HepG2 (cell line): Measurements from ENCODE around the gene PLEKHN1. TPM values are rescaled to one million over a fixed set of nuclear protein-coding genes. Genes with fewer than 3 reads are reported as not detected.
"Not testable (repeated sequence)": the region's sequence is repeated elsewhere in the genome, so short reads cannot be mapped to it uniquely, and the experiment has no call there.

Source experiments
- ATAC-seq: fragments of 200-7000 bp; cut with Tn5 transposase; 3 replicates; pipeline ENCODE4 v1.9.1; 2020; ENCODE audit warnings: mild to moderate bottlenecking, moderate library complexity
- BruUV-seq: library from RNA; stranded (reverse); fragments of 400-500 nt; replicated peaks from 2 replicates; lab custom pipeline; 2021; lab: Mats Ljungman, UMichigan
- CTCF ChIA-PET: fragments of 300-600 bp; formaldehyde crosslinking; extraction: SDS; loops from one replicate; lab custom pipeline; 2021; ENCODE audit warnings: low total read pairs, inconsistent platforms, low intra/inter-chr PET ratio; lab: Yijun Ruan, JAX
- POLR2A ChIA-PET: fragments of 350-600 bp; sonication (Branson Sonifier 250); formaldehyde crosslinking; loops from one replicate; lab custom pipeline; 2020; ENCODE audit warnings: antibody characterized with exemption, inconsistent platforms; lab: Yijun Ruan, JAX
- DNase-seq: peaks from one replicate; pipeline ENCODE4 v3.0.0-alpha.2; 2015; ENCODE audit warnings: low spot score
- FAIRE-seq: peaks from 3 replicates; lab custom pipeline; 2011; peaks lifted over from hg19 to GRCh38; lab: Jason Lieb, UNC
- H2AFZ ChIP-seq: one replicate; pipeline ENCODE4 v1.6.1; 2011; ENCODE audit warnings: low read length, inconsistent platforms
- H3K27ac ChIP-seq: fragments of 300-600 bp; 3 replicates; pipeline ENCODE4 v1.8.0; 2011; ENCODE audit warnings: mixed run types, mild to moderate bottlenecking, mixed read lengths, low read length, inconsistent platforms; ENCODE audit not compliant: insufficient read depth; ENCODE audit errors: extremely low read length
- H3K27me3 ChIP-seq, 2 experiments: fragments of 200-600 bp in 1 of 2; 2 replicates in 1 of 2; 3 replicates in 1 of 2; pipeline versions ENCODE4 v1.6.0 to v1.8.0; 2011; ENCODE audit warnings: low read length in 2 of 2, mild to moderate bottlenecking in 2 of 2, moderate library complexity in 2 of 2, inconsistent platforms in 1 of 2; ENCODE audit not compliant: insufficient read depth in 2 of 2, control insufficient read depth in 1 of 2
- H3K36me3 ChIP-seq, 2 experiments: fragments of 200-600 bp in 1 of 2; replicated peaks in 1 of 2; 2 replicates in 1 of 2; 3 replicates in 1 of 2; pipeline versions ENCODE4 v1.5.1 to v1.8.0; 2011; ENCODE audit warnings: low read length in 2 of 2, inconsistent platforms in 1 of 2; ENCODE audit not compliant: insufficient read depth in 2 of 2, control insufficient read depth in 1 of 2
- H3K4me1 ChIP-seq: 2 replicates; pipeline ENCODE4 v1.5.1; 2012; ENCODE audit warnings: low read length, inconsistent platforms; ENCODE audit not compliant: insufficient read depth
- H3K4me2 ChIP-seq: 2 replicates; pipeline ENCODE4 v1.6.0; 2011; ENCODE audit warnings: low read depth, low read length, inconsistent platforms
- H3K4me3 ChIP-seq, 3 experiments: fragments of 200-600 bp in 1 of 3; sonication (generic), shearing (Covaris generic) in 1 of 3; replicated peaks in 1 of 3; 2 replicates each; pipeline ENCODE4 v1.5.1; 2011 to 2016; ENCODE audit warnings: low read length in 3 of 3, inconsistent platforms in 2 of 3, low read depth in 2 of 3, mild to moderate bottlenecking in 2 of 3, control low read depth in 1 of 3, mixed read lengths in 1 of 3; ENCODE audit not compliant: insufficient read depth in 1 of 3
- H3K79me2 ChIP-seq: one replicate; pipeline ENCODE4 v1.6.1; 2011; ENCODE audit warnings: low read length, inconsistent platforms; ENCODE audit not compliant: insufficient read depth
- H3K9ac ChIP-seq: 2 replicates; pipeline ENCODE4 v1.6.0; 2011; ENCODE audit warnings: mild to moderate bottlenecking, low read depth, low read length, inconsistent platforms; ENCODE audit not compliant: insufficient read depth
- H3K9me3 ChIP-seq: 2 replicates; pipeline ENCODE4 v1.5.1; 2012; ENCODE audit warnings: mild to moderate bottlenecking, low read length
- H4K20me1 ChIP-seq: 2 replicates; pipeline ENCODE4 v1.6.0; 2011; ENCODE audit warnings: inconsistent platforms, mild to moderate bottlenecking, low read length, moderate library complexity; ENCODE audit not compliant: insufficient read depth
- AHR ChIP-seq: IDR thresholded peaks from 2 replicates; pipeline ENCODE4 v1.6.1; 2018; ENCODE audit warnings: missing genetic modification reagents, missing compliant biosample characterization
- ELF4 ChIP-seq: sonication (generic); formaldehyde crosslinking; IDR thresholded peaks from 2 replicates; pipeline ENCODE4 v1.5.0; 2020; ENCODE audit warnings: missing genetic modification reagents, mild to moderate bottlenecking, moderate library complexity, borderline replicate concordance
- KLF11 ChIP-seq: IDR thresholded peaks from 2 replicates; pipeline ENCODE4 v1.6.1; 2016; ENCODE audit warnings: missing compliant biosample characterization
- RAD21 ChIP-seq: fragments of 450-650 bp; formaldehyde crosslinking; IDR thresholded peaks from 2 replicates; pipeline ENCODE4 v1.5.0; 2020; ENCODE audit warnings: mild to moderate bottlenecking
- WIZ ChIP-seq: sonication (generic); formaldehyde crosslinking; IDR thresholded peaks from 2 replicates; pipeline ENCODE4 v1.5.1; 2020; ENCODE audit warnings: mild to moderate bottlenecking, missing genetic modification reagents
- ZHX1 ChIP-seq: sonication (generic); formaldehyde crosslinking; IDR thresholded peaks from 2 replicates; pipeline ENCODE4 v1.8.1; 2022; ENCODE audit warnings: low read depth, mild to moderate bottlenecking, missing genetic modification reagents
- ZNF121 ChIP-seq: sonication (generic); formaldehyde crosslinking; IDR thresholded peaks from 2 replicates; pipeline ENCODE4 v1.5.0; 2020; ENCODE audit warnings: mild to moderate bottlenecking, missing genetic modification reagents
- ZNF547 ChIP-seq: sonication (generic); formaldehyde crosslinking; IDR thresholded peaks from 2 replicates; pipeline ENCODE4 v1.5.1; 2020; ENCODE audit warnings: mild to moderate bottlenecking, missing genetic modification reagents
- ZNF607 ChIP-seq: sonication (generic); formaldehyde crosslinking; IDR thresholded peaks from 2 replicates; pipeline ENCODE4 v1.5.1; 2020; ENCODE audit warnings: missing genetic modification reagents, mild to moderate bottlenecking, borderline replicate concordance
- WGBS: methylation state at CpG from one replicate; pipeline ENCODE4 v1.1.6; 2017; ENCODE audit warnings: low lambda C conversion rate; 5-methylcytosine and 5-hydroxymethylcytosine counted together
- in situ Hi-C: cut with HindIII; loops from 2 replicates; pipeline ENCODE4 v1.10.0; 2017; ENCODE audit warnings: low pct_unique_long_range_greater_than_20kb; ENCODE audit not compliant: extremely low pct_ligation_motif_present
- intact Hi-C: fragments of 100-400 bp; cut with micrococcal nuclease; formaldehyde crosslinking; loops from one replicate; pipeline ENCODE4 v1.10.0; 2022; ENCODE audit not compliant: unreplicated experiment
- polyA plus RNA-seq, 8 experiments: library from polyadenylated mRNA; depleted of rRNA in 3 of 8; stranded (reverse) in 7 of 8; unstranded in 1 of 8; fragments of >200 nt; fragmentation: Illumina TruSeq in 4 of 8; extraction: Trizol in 4 of 8; gene quantifications; 2 replicates each; pipeline versions ENCODE4 v1.2.1 to v1.2.3, GENCODE V29; 2011 to 2016; ENCODE audit warnings: low read depth in 4 of 8, missing spikeins in 1 of 8, mixed read lengths in 1 of 8; ENCODE audit not compliant: insufficient read depth in 1 of 8
- total RNA-seq, 5 experiments: library from RNA; depleted of rRNA; stranded (reverse); fragments of >200 nt; fragmentation: Illumina TruSeq; extraction: Trizol; gene quantifications; 2 replicates each; pipeline ENCODE4 v1.2.3, GENCODE V29; 2016; ENCODE audit warnings: low read depth in 1 of 5
- TF ChIP-seq, protein P1 (sequence below): IDR thresholded peaks from 2 replicates; pipeline ENCODE4 v1.6.1; 2012; ENCODE audit warnings: low read depth, low read length, improper control_type of control experiment

PLEKHN1 gene
- total and polyA plus RNA-seq, 2 of the 13 experiments (the other 11 are each of a cell fraction or from before 2014, with no cell fraction given) = 0.42 to 0.58 TPM

- no peak for TF ChIP-seq ZHX1 (CRISPR knock-in tag)
- no peak for TF ChIP-seq AHR
- no peak for TF ChIP-seq WIZ (CRISPR knock-in tag)
- no peak for TF ChIP-seq KLF11 (CRISPR knock-in tag)
- TF ChIP-seq ZNF547 = no peak
- no peak for TF ChIP-seq ZNF607 (CRISPR knock-in tag)
- no peak for TF ChIP-seq ELF4
- TF ChIP-seq RAD21 = no peak
- TF ChIP-seq, protein P1, sequence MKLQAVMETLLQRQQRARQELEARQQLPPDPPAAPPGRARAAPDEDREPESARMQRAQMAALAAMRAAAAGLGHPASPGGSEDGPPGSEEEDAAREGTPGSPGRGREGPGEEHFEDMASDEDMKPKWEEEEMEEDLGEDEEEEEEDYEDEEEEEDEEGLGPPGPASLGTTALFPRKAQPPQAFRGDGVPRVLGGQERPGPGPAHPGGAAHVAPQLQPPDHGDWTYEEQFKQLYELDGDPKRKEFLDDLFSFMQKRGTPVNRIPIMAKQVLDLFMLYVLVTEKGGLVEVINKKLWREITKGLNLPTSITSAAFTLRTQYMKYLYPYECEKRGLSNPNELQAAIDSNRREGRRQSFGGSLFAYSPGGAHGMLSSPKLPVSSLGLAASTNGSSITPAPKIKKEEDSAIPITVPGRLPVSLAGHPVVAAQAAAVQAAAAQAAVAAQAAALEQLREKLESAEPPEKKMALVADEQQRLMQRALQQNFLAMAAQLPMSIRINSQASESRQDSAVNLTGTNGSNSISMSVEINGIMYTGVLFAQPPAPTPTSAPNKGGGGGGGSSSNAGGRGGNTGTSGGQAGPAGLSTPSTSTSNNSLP = no peak
Measured at GRCh38 chr1:993379-993995, 27.2 kb downstream of the PLEKHN1 start (continued).

GRCh38 chr1:994546-994945 lies 28.3 kb downstream of the PLEKHN1 start:
- H3K4me3 ChIP-seq, H3K79me2 ChIP-seq, intact Hi-C loops, BruUV-seq, ATAC-seq, CTCF ChIA-PET, in situ Hi-C loops, H3K27ac ChIP-seq, H3K36me3 ChIP-seq, H3K9ac ChIP-seq, H3K4me2 ChIP-seq, FAIRE-seq, H3K27me3 ChIP-seq, H4K20me1 ChIP-seq, H2AFZ ChIP-seq, H3K9me3 ChIP-seq: not testable (repeated sequence)
- POLR2A ChIA-PET = interaction anchor here (1.8 kb wide), 1 partner anchor 12 kb away, joined by 6 read pairs; no protein-coding TSS in a partner anchor
- WGBS = 66% methylated on average over 6 of the region's 6 CpGs
- H3K4me1 ChIP-seq = peaks cover 37% of the 10 kb centered on the region
- TF ChIP-seq ZNF121 = peak; percentile 81
- TF ChIP-seq, all 625 proteins: peak for 1; not testable (repeated sequence) for 624
- DNase-seq = not testable (repeated sequence)
